ENCODE results near the gene ZRANB1. TPM values are rescaled to one million over a fixed set of nuclear protein-coding genes. Genes with fewer than 3 reads are reported as not detected.
A peak's percentile ranks its signal among the peaks of the same experiment; 100 is the strongest.

Gene ZRANB1
- total and polyA plus RNA-seq, 2 experiments from 2014 or later, result 6.6 to 21.9 TPM

GRCh38 chr10:124952123-124952522, 10.2 kb downstream of the ZRANB1 start:
- TF ChIP-seq EZH2 (IDR thresholded peaks at IDR 0.05; ENCODE audit: insufficient read depth, poor library complexity, severe bottlenecking), result no peak
- no peak for TF ChIP-seq EZH2phosphoT487 (IDR thresholded peaks at IDR 0.05; ENCODE audit: insufficient read depth, low read depth)
- Histone ChIP-seq H3K9ac (no peak overlapping the region), H2AFZ (no peak overlapping the region), H3K4me1 (ENCODE audit: insufficient read depth) (peaks cover 16% of the 10 kb centered on the region; the same call in 1 of the 2 replicates), H3K4me2 (ENCODE audit: unreplicated experiment) (no peak overlapping the region), H3K4me3 (no peak overlapping the region), H3K79me2 (ENCODE audit: insufficient read depth) (peaks cover 100% of the 10 kb centered on the region), H4K20me1 (ENCODE audit: insufficient read depth) (peaks cover 22% of the 10 kb centered on the region; the same call in 1 of the 2 replicates), H3K36me3 (ENCODE audit: low read depth) (no peaks in the 10 kb centered on the region), H3K9me3 (ENCODE audit: low read depth) (no peaks in the 10 kb centered on the region), H3K9me2 (ENCODE audit: insufficient read depth) (no peaks in the 10 kb centered on the region), H3K27me3 (replicated peaks; ENCODE audit: insufficient read depth) (no peaks in the 10 kb centered on the region), H3F3A (ENCODE audit: insufficient read depth) (no peaks in the 10 kb centered on the region), H3K27ac (no peak overlapping the region)
- in situ Hi-C loops (cut with MboI), result no loop called here
- 98% methylated on average over 6 of the region's 6 CpGs for WGBS, 2 experiments (ENCODE audit: low coverage in 1 of 2, low lambda C conversion rate in 2 of 2, missing lambda C conversion rate in 2 of 2)
- DNase-seq, result no peak

DNA sequence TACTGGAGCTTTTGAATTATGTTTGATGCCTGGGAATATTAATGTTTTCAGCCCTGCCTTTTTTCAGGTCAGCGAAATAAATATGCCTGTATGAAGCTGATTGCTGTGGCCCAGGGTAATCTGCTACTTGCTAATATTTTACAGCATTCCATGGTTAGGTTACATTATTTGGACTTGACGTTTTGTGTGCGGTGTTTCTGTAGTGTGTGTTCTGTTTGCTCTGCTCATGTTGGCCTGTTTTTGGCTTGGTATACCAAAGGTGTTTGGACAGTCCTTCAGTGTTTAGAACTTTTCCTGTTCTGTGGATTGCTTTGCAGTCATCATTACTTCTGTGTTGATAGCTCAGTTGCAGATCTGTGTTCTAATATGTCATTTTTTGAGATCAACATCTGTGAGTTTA, 11.5 kb downstream of the ZRANB1 start:
- peaks cover 100% of the 10 kb centered on the region for H3K79me2 ChIP-seq (ENCODE audit: insufficient read depth)
- no peaks in the 10 kb centered on the region for H3F3A ChIP-seq (ENCODE audit: insufficient read depth)
- no peaks in the 10 kb centered on the region for H3K27me3 ChIP-seq (replicated peaks; ENCODE audit: insufficient read depth)
- WGBS, 2 experiments (ENCODE audit: low coverage in 1 of 2, low lambda C conversion rate in 2 of 2, missing lambda C conversion rate in 2 of 2), result 97 to 99% methylated on average over 3 of the region's 3 CpGs
- peaks cover 33% of the 10 kb centered on the region for H4K20me1 ChIP-seq (ENCODE audit: insufficient read depth)
- no peak for DNase-seq
- H3K4me2 ChIP-seq (ENCODE audit: unreplicated experiment), result no peak overlapping the region
- no peaks in the 10 kb centered on the region for H3K9me2 ChIP-seq (ENCODE audit: insufficient read depth)
- H2AFZ ChIP-seq, result no peak overlapping the region
- in situ Hi-C loops (cut with MboI), result no loop called here
- H3K4me3 ChIP-seq, result no peak overlapping the region
- H3K9ac ChIP-seq, result no peak overlapping the region
- TF ChIP-seq EZH2 (IDR thresholded peaks at IDR 0.05; ENCODE audit: insufficient read depth, poor library complexity, severe bottlenecking) (no peak), EZH2phosphoT487 (IDR thresholded peaks at IDR 0.05; ENCODE audit: insufficient read depth, low read depth) (no peak)
- H3K9me3 ChIP-seq (ENCODE audit: low read depth), result no peaks in the 10 kb centered on the region
- H3K4me1 ChIP-seq (ENCODE audit: insufficient read depth), result peaks cover 17% of the 10 kb centered on the region; the same call in 1 of the 2 replicates
- no peak overlapping the region for H3K27ac ChIP-seq
- no peaks in the 10 kb centered on the region for H3K36me3 ChIP-seq (ENCODE audit: low read depth)

DNA sequence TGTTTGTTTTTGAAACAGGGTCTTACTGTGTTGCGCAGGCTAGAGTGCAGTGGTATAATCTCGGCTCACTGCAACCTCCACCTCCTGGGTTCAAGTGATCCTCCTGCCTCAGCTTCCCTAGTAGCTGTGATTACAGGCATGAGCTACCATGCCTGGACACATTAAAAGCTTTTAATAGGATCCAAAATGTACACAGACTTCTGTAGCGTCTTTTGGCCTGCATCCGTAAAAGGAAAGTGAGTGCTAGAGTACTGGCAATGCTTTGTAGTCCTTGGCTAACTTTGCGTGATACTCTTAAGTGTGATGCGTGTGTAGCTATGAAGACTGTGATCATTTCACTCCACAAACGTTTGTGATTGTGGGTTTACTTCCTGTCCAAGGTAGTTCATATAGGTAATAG, 13.3 kb downstream of the ZRANB1 start:
- 40 to 45% methylated on average over 7 of the region's 7 CpGs for WGBS, 2 experiments (ENCODE audit: low coverage in 1 of 2, low lambda C conversion rate in 2 of 2, missing lambda C conversion rate in 2 of 2)
- Histone ChIP-seq H3K27me3 (replicated peaks; ENCODE audit: insufficient read depth) (no peaks in the 10 kb centered on the region), H4K20me1 (ENCODE audit: insufficient read depth) (peaks cover 39% of the 10 kb centered on the region), H3K4me3 (no peak overlapping the region), H3K79me2 (ENCODE audit: insufficient read depth) (peaks cover 100% of the 10 kb centered on the region), H3K9me3 (ENCODE audit: low read depth) (no peaks in the 10 kb centered on the region), H3K27ac (no peak overlapping the region), H3K36me3 (ENCODE audit: low read depth) (no peaks in the 10 kb centered on the region), H2AFZ (no peak overlapping the region), H3K9ac (no peak overlapping the region), H3F3A (ENCODE audit: insufficient read depth) (no peaks in the 10 kb centered on the region), H3K4me2 (ENCODE audit: unreplicated experiment) (no peak overlapping the region), H3K4me1 (ENCODE audit: insufficient read depth) (peaks cover 18% of the 10 kb centered on the region; the same call in 1 of the 2 replicates), H3K9me2 (ENCODE audit: insufficient read depth) (no peaks in the 10 kb centered on the region)
- TF ChIP-seq EZH2phosphoT487 (IDR thresholded peaks at IDR 0.05; ENCODE audit: insufficient read depth, low read depth), result no peak
- TF ChIP-seq EZH2 (IDR thresholded peaks at IDR 0.05; ENCODE audit: insufficient read depth, poor library complexity, severe bottlenecking), result no peak
- in situ Hi-C loops (cut with MboI), result no loop called here
- DNase-seq, result peak; percentile 42

GRCh38 chr10:124955868-124956267, 13.9 kb downstream of the ZRANB1 start:
- Histone ChIP-seq H4K20me1 (ENCODE audit: insufficient read depth) (peaks cover 39% of the 10 kb centered on the region), H3F3A (ENCODE audit: insufficient read depth) (no peaks in the 10 kb centered on the region), H3K4me3 (peak overlapping the region; percentile 28; the same call in 1 of the 2 replicates), H3K27ac (no peak overlapping the region), H3K4me1 (ENCODE audit: insufficient read depth) (peaks cover 24% of the 10 kb centered on the region; the same call in 1 of the 2 replicates), H3K27me3 (replicated peaks; ENCODE audit: insufficient read depth) (no peaks in the 10 kb centered on the region), H3K9me3 (ENCODE audit: low read depth) (no peaks in the 10 kb centered on the region), H3K4me2 (ENCODE audit: unreplicated experiment) (peak overlapping the region; percentile 62), H3K36me3 (ENCODE audit: low read depth) (no peaks in the 10 kb centered on the region), H3K9me2 (ENCODE audit: insufficient read depth) (no peaks in the 10 kb centered on the region), H3K79me2 (ENCODE audit: insufficient read depth) (peaks cover 100% of the 10 kb centered on the region), H2AFZ (no peak overlapping the region), H3K9ac (no peak overlapping the region)
- TF ChIP-seq EZH2 (IDR thresholded peaks at IDR 0.05; ENCODE audit: insufficient read depth, poor library complexity, severe bottlenecking) (no peak), EZH2phosphoT487 (IDR thresholded peaks at IDR 0.05; ENCODE audit: insufficient read depth, low read depth) (no peak)
- DNase-seq, result no peak
- in situ Hi-C loops (cut with MboI), result no loop called here
- WGBS, 2 experiments (ENCODE audit: low coverage in 1 of 2, low lambda C conversion rate in 2 of 2, missing lambda C conversion rate in 2 of 2), result 19 to 26% methylated on average over 10 of the region's 10 CpGs

GRCh38 chr10:124956764-124957163, 14.8 kb downstream of the ZRANB1 start:
- in situ Hi-C loops (cut with MboI), result no loop called here
- no peak for DNase-seq
- Histone ChIP-seq H3K79me2 (ENCODE audit: insufficient read depth) (peaks cover 100% of the 10 kb centered on the region), H3K9ac (no peak overlapping the region), H3K4me3 (no peak overlapping the region), H4K20me1 (ENCODE audit: insufficient read depth) (peaks cover 39% of the 10 kb centered on the region), H3K9me2 (ENCODE audit: insufficient read depth) (no peaks in the 10 kb centered on the region), H3K9me3 (ENCODE audit: low read depth) (no peaks in the 10 kb centered on the region), H3F3A (ENCODE audit: insufficient read depth) (0 out of 2 replicates have a peak, but pooled peaks cover 4% of the 10 kb centered on the region), H3K36me3 (ENCODE audit: low read depth) (no peaks in the 10 kb centered on the region), H2AFZ (no peak overlapping the region), H3K27ac (no peak overlapping the region), H3K4me2 (ENCODE audit: unreplicated experiment) (no peak overlapping the region), H3K4me1 (ENCODE audit: insufficient read depth) (peaks cover 32% of the 10 kb centered on the region), H3K27me3 (replicated peaks; ENCODE audit: insufficient read depth) (no peaks in the 10 kb centered on the region)
- 33 to 62% methylated on average over 1 of the region's 1 CpG for WGBS, 2 experiments (ENCODE audit: low coverage in 1 of 2, low lambda C conversion rate in 2 of 2, missing lambda C conversion rate in 2 of 2)
- no peak for TF ChIP-seq EZH2phosphoT487 (IDR thresholded peaks at IDR 0.05; ENCODE audit: insufficient read depth, low read depth)
- no peak for TF ChIP-seq EZH2 (IDR thresholded peaks at IDR 0.05; ENCODE audit: insufficient read depth, poor library complexity, severe bottlenecking)

All from GM23248 (cell line).